Measurements from ENCODE around the gene CACNA2D3.

DNA sequence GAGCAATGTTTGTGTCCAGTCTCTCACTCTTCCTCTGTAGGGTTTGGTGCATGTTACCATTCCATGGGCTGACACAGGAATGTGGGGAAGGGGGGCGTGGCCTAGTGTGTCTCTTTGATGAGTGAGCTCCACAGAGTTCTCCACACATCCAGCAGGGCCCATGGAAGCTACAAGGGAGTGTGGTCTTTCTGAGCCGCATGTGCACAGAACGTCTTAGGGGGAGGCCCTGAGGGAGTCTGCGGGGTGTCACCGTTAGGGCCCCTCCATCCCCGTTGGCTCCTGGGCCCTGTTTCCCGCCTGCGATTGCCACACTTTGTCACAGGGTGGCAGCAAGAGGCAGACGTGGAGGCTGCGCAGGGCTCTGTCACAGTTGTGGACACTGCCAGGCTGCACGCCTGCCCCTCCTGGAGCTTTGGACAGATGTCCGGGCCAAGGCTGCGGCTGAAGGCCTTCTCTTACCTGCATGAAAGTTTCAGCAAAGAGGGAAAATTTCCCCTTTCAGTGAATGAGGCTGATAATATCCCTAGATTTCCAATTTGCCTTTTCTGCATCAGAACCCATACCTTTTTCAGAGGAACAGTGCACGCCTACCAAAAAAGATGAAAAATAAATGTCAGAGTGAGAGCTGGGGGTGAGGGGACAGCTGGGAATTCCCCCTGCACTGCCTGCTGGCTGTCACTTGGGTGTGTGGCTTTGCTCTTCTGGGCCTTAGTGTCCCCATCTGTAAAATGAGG, 24.3 kb downstream of the CACNA2D3 start:
- TF ChIP-seq, protein P1, sequence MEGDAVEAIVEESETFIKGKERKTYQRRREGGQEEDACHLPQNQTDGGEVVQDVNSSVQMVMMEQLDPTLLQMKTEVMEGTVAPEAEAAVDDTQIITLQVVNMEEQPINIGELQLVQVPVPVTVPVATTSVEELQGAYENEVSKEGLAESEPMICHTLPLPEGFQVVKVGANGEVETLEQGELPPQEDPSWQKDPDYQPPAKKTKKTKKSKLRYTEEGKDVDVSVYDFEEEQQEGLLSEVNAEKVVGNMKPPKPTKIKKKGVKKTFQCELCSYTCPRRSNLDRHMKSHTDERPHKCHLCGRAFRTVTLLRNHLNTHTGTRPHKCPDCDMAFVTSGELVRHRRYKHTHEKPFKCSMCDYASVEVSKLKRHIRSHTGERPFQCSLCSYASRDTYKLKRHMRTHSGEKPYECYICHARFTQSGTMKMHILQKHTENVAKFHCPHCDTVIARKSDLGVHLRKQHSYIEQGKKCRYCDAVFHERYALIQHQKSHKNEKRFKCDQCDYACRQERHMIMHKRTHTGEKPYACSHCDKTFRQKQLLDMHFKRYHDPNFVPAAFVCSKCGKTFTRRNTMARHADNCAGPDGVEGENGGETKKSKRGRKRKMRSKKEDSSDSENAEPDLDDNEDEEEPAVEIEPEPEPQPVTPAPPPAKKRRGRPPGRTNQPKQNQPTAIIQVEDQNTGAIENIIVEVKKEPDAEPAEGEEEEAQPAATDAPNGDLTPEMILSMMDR (conservative IDR thresholded peaks at IDR 0.05 in 1 of 2, IDR thresholded peaks at IDR 0.05 in 1 of 2; ENCODE audit: extremely low read depth in 1 of 2, insufficient read depth in 1 of 2, low read depth in 1 of 2, low read length in 2 of 2), result peak; percentile 32 to 72
- no peak for TF ChIP-seq EZH2 (IDR thresholded peaks at IDR 0.05; ENCODE audit: borderline replicate concordance, low read length)
